ENCODE results near the gene INTS2. TPM values are rescaled to one million over a fixed set of nuclear protein-coding genes. Genes with fewer than 3 reads are reported as not detected.
"Not testable (repeated sequence)": the region's sequence is repeated elsewhere in the genome, so short reads cannot be mapped to it uniquely, and the experiment has no call there.

The INTS2 gene
- polyA plus RNA-seq, 1 donor = 16.5 TPM

GRCh38 chr17:61897548-61898180 is 30.1 kb downstream of the INTS2 start:
- no peak for DNase-seq

- DNase-seq = no peak
These were observed 32.4 kb downstream of the INTS2 start for GRCh38 chr17:61895391-61895790.

DNA sequence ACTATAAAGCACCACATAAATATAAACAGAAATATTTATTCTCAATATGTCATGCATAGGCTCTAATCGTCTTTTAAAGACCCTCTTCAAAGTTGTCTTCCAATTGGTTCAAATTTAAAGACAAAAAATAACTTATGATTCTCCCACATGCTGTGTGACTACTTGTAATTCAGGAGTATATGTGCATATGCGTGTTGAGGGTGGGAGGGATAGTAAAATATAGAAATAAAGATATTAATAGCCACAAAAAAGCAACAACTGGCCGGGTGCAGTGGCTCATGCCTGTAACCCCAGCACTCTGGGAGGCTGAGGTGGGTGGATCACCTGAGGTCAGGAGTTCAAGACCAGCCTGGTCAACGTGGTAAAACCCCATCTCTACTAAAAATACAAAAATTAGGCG is 33.5 kb downstream of the INTS2 start:
- DNase-seq = not testable (repeated sequence)

DNA sequence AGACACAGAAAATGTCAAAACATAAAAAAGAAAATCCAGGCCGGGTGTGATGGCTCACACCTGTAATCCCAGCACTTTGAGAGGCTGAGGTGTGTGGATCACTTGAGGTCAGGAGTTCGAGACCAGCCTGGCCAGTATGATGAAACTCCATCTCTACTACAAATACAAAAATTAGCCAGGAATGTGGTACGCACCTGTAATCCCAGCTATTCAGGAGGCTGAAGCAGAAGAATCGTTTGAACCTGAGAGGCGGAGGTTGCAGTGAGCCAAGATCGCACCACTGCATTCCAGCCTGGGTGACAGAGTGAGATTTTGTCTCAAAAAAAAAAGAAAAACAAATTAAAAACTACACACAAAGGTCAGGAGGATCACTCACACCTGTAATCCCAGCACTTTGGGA is 40.0 kb downstream of the INTS2 start:
- not testable (repeated sequence) for DNase-seq

- DNase-seq = not testable (repeated sequence)
These were observed 41.9 kb downstream of the INTS2 start for GRCh38 chr17:61885865-61886264.

GRCh38 chr17:61884864-61885263 is 42.9 kb downstream of the INTS2 start:
- DNase-seq = no peak

DNA sequence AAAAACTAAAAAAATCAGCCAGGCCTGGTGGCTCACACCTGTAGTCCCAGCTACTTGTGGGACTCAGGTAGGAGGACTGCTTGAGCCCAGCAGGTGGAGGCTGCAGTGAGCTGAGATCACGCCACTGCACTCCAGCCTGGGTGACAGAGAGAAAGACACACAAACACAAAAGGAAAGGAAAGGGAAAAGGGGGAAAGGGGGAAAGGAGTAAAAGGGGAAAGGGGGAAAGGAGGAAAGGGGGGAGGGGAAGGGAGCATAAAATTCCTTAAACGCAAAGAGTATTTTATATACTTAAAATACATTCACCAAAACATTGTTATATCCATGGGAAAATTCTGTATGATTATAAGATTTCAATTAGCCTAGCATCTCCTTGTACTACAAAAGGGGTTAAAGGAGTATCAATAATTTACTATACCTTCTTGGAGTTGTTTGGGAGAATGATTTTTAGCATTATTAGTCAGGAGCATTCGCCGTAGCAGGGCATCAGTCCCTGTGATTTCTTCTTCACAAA is 47.1 kb downstream of the INTS2 start:
- no peak for DNase-seq

- DNase-seq = no peak
These were observed 48.7 kb downstream of the INTS2 start for GRCh38 chr17:61878984-61879612.

GRCh38 chr17:61878520-61878919 is 49.3 kb downstream of the INTS2 start:
- no peak for DNase-seq

- no peak for DNase-seq
These were observed 49.9 kb downstream of the INTS2 start for GRCh38 chr17:61877837-61878236.

GRCh38 chr17:61875804-61876203 is 52.0 kb downstream of the INTS2 start:
- DNase-seq = no peak

DNA sequence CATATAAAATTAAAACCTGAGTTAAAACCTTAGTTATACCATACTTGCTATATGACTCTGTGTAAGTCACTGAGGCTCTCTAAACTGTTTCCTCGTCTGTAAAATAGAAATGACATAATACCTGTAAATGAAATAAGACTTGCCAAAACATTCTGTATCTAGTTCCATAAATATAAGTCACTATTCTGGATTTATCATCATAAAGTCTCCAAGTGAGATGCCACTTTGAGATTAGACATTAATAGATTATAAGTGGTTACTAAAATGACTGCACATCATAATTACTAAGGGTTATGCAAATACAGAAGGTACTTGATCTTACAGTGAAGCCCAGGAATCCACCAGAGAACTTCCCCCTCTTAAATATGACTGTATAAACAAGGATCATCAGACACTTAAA is 52.5 kb downstream of the INTS2 start:
- no peak for DNase-seq

GRCh38 chr17:61874075-61874474 is 53.7 kb downstream of the INTS2 start:
- no peak for DNase-seq

DNA sequence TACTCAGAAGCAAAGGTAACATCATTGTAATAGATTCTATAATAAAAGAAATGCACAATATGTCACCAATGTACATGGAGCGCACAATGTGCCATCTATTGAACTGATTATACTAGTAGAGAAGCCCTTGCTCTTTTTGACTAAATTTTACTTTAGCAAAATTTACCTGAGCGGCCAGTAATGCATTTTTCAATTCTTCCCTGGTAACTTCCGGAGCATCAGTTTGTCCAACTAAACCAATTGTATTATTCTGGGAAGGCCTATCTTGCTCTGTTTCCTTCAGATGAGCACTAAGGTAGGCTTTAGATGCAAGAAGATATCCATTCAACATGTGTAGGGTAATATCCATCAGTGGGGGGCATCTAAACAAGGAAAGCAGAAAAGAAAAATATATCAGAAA is 55.7 kb downstream of the INTS2 start:
- no peak for DNase-seq

- no peak for DNase-seq
These were observed 58.6 kb downstream of the INTS2 start for GRCh38 chr17:61869138-61869537.

DNA sequence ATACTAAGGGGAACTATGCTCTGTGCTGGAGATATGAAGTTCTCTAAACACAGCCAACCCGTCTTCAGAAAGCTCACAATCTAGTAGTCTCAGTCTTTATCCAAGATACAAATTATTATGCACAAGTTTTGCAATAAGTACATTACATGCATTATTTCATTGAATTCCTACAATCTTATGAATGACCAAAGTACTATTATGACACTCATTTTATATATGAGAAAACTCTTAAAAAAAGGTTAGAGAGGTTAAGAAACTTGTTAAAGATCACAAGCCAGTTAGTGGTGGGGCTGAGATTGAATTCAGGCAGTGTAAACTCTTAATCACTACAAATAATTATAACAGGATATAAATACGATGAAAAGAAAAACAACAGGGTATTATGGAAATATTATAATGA is 59.7 kb downstream of the INTS2 start:
- no peak for DNase-seq

GRCh38 chr17:61867033-61867432 is 60.7 kb downstream of the INTS2 start:
- no peak for DNase-seq

- no peak for DNase-seq
These were observed 64.0 kb downstream of the INTS2 start for GRCh38 chr17:61863801-61864126.

DNA sequence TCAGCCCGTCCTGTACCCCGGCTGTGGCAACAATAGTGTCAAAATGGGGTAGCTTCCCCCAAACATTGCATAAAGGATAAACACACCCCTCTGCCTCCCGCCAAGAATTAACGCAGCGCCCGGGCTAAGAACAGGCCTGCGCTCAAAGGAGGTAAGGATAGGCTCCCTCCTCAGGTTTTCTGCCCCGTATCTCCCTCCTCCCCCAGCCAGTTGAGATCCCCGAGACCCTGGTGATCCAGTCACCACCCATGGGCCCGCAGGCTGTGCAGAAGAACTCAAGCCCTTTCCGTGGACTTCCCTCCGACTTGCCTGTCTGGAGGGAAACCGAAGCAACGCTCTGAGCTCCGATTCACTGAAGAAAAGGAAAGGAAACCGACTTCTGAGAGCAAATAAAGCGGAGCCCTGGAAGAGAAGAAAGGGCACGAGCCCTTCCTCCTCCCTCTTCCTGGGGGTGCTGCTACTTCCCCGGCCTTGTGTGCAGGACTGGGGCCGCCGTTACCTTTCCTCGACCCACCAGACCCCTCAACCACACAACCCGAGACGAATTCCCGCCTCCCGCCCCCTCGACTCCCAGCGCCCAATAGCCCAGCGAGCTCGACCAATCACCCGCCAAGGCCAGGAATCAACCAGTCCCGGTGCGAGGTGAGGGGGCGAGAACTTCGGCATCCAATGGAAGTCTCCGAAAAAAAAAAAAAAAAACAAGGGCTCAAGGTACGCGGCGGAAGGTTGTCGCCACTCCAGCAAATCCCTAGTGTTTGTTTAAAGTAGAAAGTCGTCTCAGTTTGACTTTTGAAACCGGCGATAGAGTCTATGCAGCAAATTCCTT is 64.6 kb downstream of the INTS2 start, which contains the start of gene BRIP1:
Gene BRIP1 (minus strand): TSS at position 554 of the 826 bp plus-strand sequence. CDS start 1,989 bp downstream, outside the sequence.
- peak; percentile 94 for DNase-seq

DNA sequence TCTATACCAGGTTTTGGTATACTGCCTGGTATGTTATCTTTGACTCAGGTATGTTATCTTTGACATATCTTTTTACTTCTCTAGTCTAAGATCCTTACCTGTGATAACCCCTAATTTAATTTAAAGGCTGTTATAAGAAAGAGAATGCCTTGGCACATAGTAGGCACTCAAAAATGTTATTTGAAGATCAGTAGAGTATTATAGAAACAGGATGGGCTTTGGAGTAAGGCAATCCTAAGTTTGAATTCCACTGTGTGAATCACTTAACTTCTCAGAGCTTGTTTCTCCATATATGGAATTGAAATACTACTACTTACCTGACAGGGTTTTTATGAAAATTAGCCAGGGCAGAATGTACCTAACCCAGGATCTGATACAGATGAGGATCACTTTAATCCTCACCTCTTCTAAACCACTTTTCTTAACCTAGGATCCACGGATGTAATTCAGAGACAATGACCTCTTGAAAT is 65.6 kb downstream of the INTS2 start:
- no peak for DNase-seq

GRCh38 chr17:61860397-61860796 is 67.4 kb downstream of the INTS2 start:
- DNase-seq = not testable (repeated sequence)

GRCh38 chr17:61856035-61856434 is 71.7 kb downstream of the INTS2 start:
- DNase-seq = no peak

- no peak for DNase-seq
These were observed 74.9 kb downstream of the INTS2 start for GRCh38 chr17:61852857-61853256.
